ENCODE results near the gene CCDC177.

Gene CCDC177

DNA sequence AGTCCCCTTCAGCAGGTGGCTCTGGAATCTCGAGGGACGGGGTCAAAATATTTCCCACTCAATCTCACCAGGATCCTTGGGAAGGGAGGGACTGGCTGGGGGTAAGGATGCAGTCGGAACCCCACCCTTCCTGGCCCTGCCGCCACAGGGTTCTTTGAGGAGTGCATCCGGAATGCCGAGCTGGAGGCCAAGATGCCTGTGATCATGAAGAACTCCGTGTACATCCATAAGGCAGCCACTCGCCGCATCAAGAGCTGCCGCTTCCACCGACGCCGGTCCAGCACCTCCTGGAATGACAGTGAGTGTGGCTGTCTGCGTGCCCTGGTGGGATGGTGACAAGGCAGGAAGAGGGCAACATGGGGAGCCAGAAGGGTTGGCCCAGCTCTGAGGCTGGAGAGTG lies 47.0 kb downstream of the CCDC177 start:
- no peak for FAIRE-seq

- FAIRE-seq: no peak
Measured at GRCh38 chr14:69525896-69526295, 48.8 kb downstream of the CCDC177 start.

DNA sequence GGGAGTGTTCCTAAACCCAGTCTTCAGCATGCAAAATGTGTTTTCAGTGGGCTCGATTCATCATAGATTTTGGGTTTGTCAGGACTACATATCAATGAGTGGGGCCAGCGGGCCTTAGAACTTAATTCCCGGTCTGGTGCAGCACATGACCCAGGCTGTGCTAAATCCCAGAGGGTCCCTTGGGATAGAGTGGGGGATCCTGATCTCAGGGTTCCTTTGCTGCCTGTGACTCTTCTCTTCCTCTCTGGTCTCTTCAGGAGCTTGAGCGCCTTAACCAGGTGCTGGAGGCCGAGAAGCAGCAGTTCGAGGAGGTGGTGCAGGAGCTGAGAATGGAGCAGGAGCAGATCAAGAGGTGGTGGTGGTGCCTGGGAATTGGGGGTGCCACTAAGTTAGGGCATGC lies 52.6 kb downstream of the CCDC177 start:
- no peak for FAIRE-seq

All from colon (tissue), 2 donors.